Measurements from ENCODE around the gene AK9. TPM values are rescaled to one million over a fixed set of nuclear protein-coding genes. Genes with fewer than 3 reads are reported as not detected.

AK9 gene
- total and polyA plus RNA-seq, 9 of the 15 experiments (the other 6 are each of a cell fraction or from before 2014, with no cell fraction given): 0.59 to 1.9 (median 1.2) TPM

- TF ChIP-seq SNAPC5 (CRISPR knock-in tag; IDR thresholded peaks at IDR 0.05): no peak
- TF ChIP-seq MECOM (CRISPR knock-in tag; IDR thresholded peaks at IDR 0.05): no peak
Observed at GRCh38 chr6:109738255-109738654, 47.3 kb upstream of the AK9 start (continued).

- ATAC-seq (no peak), DNase-seq (ENCODE audit: extremely low read depth in 1 of 4, low spot score in 3 of 4) (no peak), FAIRE-seq (no peak)
- Histone ChIP-seq H3K27ac (ENCODE audit: extremely low read depth, low read depth, low read length) (no peak overlapping the region), H3K4me1 (replicated peaks in 1 of 2; ENCODE audit: control insufficient read depth in 2 of 2, insufficient read depth in 2 of 2, low read length in 2 of 2) (no peaks in the 10 kb centered on the region; a peak in 1 of 5 replicates), H3K79me2 (ENCODE audit: control insufficient read depth, insufficient read depth, low read length) (no peaks in the 10 kb centered on the region), H2AFZ (ENCODE audit: low read depth, low read length) (no peak overlapping the region), H3K4me2 (ENCODE audit: insufficient read depth, low read length) (no peak overlapping the region), H3K4me3 (no peak overlapping the region), H4K20me1 (replicated peaks; ENCODE audit: control insufficient read depth, insufficient read depth, low read length) (no peaks in the 10 kb centered on the region), H3K9me3 (replicated peaks; ENCODE audit: control insufficient read depth, insufficient read depth, low read depth, low read length) (no peaks in the 10 kb centered on the region), H3K27me3 (ENCODE audit: control insufficient read depth in 2 of 2, insufficient read depth in 2 of 2, low read length in 2 of 2) (no peaks in the 10 kb centered on the region), H3K9me1 (ENCODE audit: control insufficient read depth, insufficient read depth, low read length) (no peaks in the 10 kb centered on the region), H3K9ac (ENCODE audit: insufficient read depth in 1 of 2, low read depth in 2 of 2, low read length in 2 of 2) (no peak overlapping the region), H3K36me3 (ENCODE audit: control insufficient read depth, insufficient read depth, low read length) (no peaks in the 10 kb centered on the region)
- intact Hi-C loops (cut with micrococcal nuclease): no loop called here
- ChIA-PET CTCF (ENCODE audit: low intra/inter-chr PET ratio) (no interaction called here), POLR2A (no interaction called here)
- 0% methylated on average over 1 of the region's 1 CpG for WGBS (ENCODE audit: insufficient coverage, low coverage, missing lambda C conversion rate)
- no TSS peak for BruUV-seq (replicated peaks)
- TF ChIP-seq CHD4 (IDR thresholded peaks at IDR 0.05; ENCODE audit: insufficient read depth, insufficient replicate concordance, low read depth, low read length, poor library complexity, severe bottlenecking) (no peak), SMARCE1 (IDR thresholded peaks at IDR 0.05) (no peak), ZNF740 (CRISPR knock-in tag; IDR thresholded peaks at IDR 0.05) (no peak), ZNF740 (tag; IDR thresholded peaks at IDR 0.05) (no peak), ASH1L (IDR thresholded peaks at IDR 0.05; ENCODE audit: borderline replicate concordance, low read depth, partially characterized antibody) (no peak), NCOA2 (IDR thresholded peaks at IDR 0.05; ENCODE audit: partially characterized antibody in 2 of 2) (no peak), RBBP5 (IDR thresholded peaks at IDR 0.05; ENCODE audit: borderline replicate concordance, insufficient read depth, low read length, poor library complexity, severe bottlenecking) (no peak), ARID1B (IDR thresholded peaks at IDR 0.05) (no peak), PATZ1 (CRISPR knock-in tag; IDR thresholded peaks at IDR 0.05; ENCODE audit: borderline replicate concordance) (no peak), RNF2 (IDR thresholded peaks at IDR 0.05) (no peak), YY1 (IDR thresholded peaks at IDR 0.05; ENCODE audit: borderline replicate concordance in 1 of 3, control insufficient read depth in 1 of 3, extremely low read depth in 1 of 3, insufficient read depth in 3 of 3, insufficient read length in 1 of 3, insufficient replicate concordance in 2 of 3, low read depth in 1 of 3, low read length in 2 of 3) (no peak)
- in situ Hi-C loops (cut with MboI): no loop called here
Observed at GRCh38 chr6:109736273-109737025, 45.4 kb upstream of the AK9 start.

Measured in K562 (cell line).